Measurements from ENCODE around the gene CDKN2A. TPM values are rescaled to one million over a fixed set of nuclear protein-coding genes. Genes with fewer than 3 reads are reported as not detected.

The CDKN2A gene
- total RNA-seq, 1 experiment from 2014 or later: 0.35 TPM

DNA sequence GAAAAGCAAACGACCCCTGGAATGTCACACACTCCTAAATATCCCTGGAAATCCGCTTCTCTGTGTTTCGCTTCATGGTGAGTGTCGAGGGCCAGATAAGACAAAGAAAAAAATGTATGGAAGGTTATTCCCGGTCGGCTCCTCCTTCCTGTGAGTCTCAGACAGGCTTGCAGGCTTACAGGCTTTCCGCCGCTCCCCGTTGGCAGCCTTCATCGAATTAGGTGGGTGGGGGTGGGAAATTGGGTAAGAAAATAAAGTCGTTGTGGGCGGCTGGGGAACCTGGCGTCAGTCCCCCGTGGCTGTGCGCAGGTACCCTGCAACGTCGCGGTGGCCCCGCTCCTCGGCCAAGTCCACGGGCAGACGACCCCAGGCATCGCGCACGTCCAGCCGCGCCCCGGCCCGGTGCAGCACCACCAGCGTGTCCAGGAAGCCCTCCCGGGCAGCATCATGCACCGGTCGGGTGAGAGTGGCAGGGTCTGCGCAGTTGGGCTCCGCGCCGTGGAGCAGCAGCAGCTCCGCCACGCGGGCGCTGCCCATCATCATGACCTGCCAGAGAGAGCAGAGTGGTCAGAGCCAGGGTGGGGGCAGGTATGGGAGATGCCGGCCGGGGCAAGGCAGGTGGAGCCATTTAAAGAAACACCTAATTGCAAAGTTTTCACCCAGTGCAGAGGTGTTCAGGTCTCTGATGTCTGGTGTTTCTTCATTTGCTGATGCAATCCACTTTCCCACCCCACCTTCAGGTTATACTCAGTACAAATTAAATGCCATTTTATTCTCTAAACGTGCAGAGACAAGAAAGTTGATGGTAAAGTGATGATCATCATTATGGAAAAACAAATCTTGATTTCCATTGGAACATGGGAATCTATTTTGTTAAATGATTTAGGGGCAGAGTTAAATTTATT is 11.8 kb upstream of the CDKN2A start:
- no peak overlapping the region for H3T11ph ChIP-seq (ENCODE audit: low read length)
- Mint-ChIP-seq H3K27me3 (ENCODE audit: low read depth) (peaks cover 95% of the 10 kb centered on the region), H3K36me3 (ENCODE audit: insufficient read depth in 1 of 3, low read depth in 3 of 3) (no peaks in the 10 kb centered on the region; a peak in 2 of 7 replicates), H3K4me3 (peak overlapping the region; percentile 46 to 80), H3K4me1 (peaks cover 14 to 23% of the 10 kb centered on the region in 2 experiments), H3K27ac (no peak overlapping the region), H3K9me3 (no peaks in the 10 kb centered on the region; a peak in 2 of 5 replicates)
- no peak overlapping the region for H4K5ac ChIP-seq (ENCODE audit: insufficient read length, low read depth, low read length)
- H3K27ac ChIP-seq (ENCODE audit: insufficient read length, low read depth, low read length): no peak overlapping the region
- DNase-seq: peak; percentile 48
- no peak overlapping the region for H2BK12ac ChIP-seq (ENCODE audit: insufficient read length, low read depth, low read length)
- no peak overlapping the region for H2AK5ac ChIP-seq (ENCODE audit: insufficient read length, low read length)
- H3K4me1 ChIP-seq (ENCODE audit: insufficient read depth, low read length): no peaks in the 10 kb centered on the region
- WGBS (ENCODE audit: extremely low coverage, insufficient read length, low lambda C conversion rate): no CpG with 5 or more reads among the region's 44 CpGs
- H2BK15ac ChIP-seq (ENCODE audit: low read depth, low read length): no peak overlapping the region
- H3K9ac ChIP-seq (ENCODE audit: extremely low read depth, insufficient read length, low read length): no peak overlapping the region
- H3K79me2 ChIP-seq (ENCODE audit: insufficient read depth, low read length): no peaks in the 10 kb centered on the region
- peak overlapping the region; percentile 75 for H3K4me2 ChIP-seq (ENCODE audit: insufficient read depth, insufficient read length, low read length)
- H3K23ac ChIP-seq (ENCODE audit: insufficient read length, low read depth, low read length): no peak overlapping the region
- no peak overlapping the region for H2BK5ac ChIP-seq (ENCODE audit: insufficient read length, low read length)
- H2AFZ ChIP-seq (ENCODE audit: low read length): no peak overlapping the region
- TF ChIP-seq, protein P1, sequence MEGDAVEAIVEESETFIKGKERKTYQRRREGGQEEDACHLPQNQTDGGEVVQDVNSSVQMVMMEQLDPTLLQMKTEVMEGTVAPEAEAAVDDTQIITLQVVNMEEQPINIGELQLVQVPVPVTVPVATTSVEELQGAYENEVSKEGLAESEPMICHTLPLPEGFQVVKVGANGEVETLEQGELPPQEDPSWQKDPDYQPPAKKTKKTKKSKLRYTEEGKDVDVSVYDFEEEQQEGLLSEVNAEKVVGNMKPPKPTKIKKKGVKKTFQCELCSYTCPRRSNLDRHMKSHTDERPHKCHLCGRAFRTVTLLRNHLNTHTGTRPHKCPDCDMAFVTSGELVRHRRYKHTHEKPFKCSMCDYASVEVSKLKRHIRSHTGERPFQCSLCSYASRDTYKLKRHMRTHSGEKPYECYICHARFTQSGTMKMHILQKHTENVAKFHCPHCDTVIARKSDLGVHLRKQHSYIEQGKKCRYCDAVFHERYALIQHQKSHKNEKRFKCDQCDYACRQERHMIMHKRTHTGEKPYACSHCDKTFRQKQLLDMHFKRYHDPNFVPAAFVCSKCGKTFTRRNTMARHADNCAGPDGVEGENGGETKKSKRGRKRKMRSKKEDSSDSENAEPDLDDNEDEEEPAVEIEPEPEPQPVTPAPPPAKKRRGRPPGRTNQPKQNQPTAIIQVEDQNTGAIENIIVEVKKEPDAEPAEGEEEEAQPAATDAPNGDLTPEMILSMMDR (conservative IDR thresholded peaks at IDR 0.05): no peak
- H2BK120ac ChIP-seq (ENCODE audit: low read depth, low read length, poor library complexity, severe bottlenecking): no peak overlapping the region
- H3K79me1 ChIP-seq (ENCODE audit: insufficient read depth, low read depth, low read length, poor library complexity, severe bottlenecking): no peaks in the 10 kb centered on the region
- H3K14ac ChIP-seq (ENCODE audit: insufficient read depth, low read length): no peak overlapping the region
- no peak overlapping the region for H3K4ac ChIP-seq (ENCODE audit: low read depth, low read length)
- H3K23me2 ChIP-seq (ENCODE audit: insufficient read length, low read depth, low read length, poor library complexity, severe bottlenecking): peaks cover 15% of the 10 kb centered on the region
- no peak overlapping the region for H3K18ac ChIP-seq (ENCODE audit: insufficient read length, low read depth, low read length)
- no peak overlapping the region for H4K8ac ChIP-seq (replicated peaks; ENCODE audit: insufficient read length, low read depth, low read length)
- peaks cover 30% of the 10 kb centered on the region; the same call in 1 of the 2 replicates for H3K27me3 ChIP-seq (ENCODE audit: insufficient read depth, low read length)
- no peak overlapping the region for H3K56ac ChIP-seq (ENCODE audit: insufficient read length, low read depth, low read length)
- no peak overlapping the region for H2BK20ac ChIP-seq (ENCODE audit: low read depth, low read length, poor library complexity, severe bottlenecking)
- no peaks in the 10 kb centered on the region for H4K20me1 ChIP-seq (ENCODE audit: control insufficient read depth, insufficient read depth, insufficient read length)
- H3K9me3 ChIP-seq (ENCODE audit: control insufficient read depth, low read depth, low read length): no peaks in the 10 kb centered on the region
- H4K91ac ChIP-seq (ENCODE audit: insufficient read length, low read depth, low read length): no peak overlapping the region

All from H9 (cell line).